Prostate gland (tissue), 2 donors: ENCODE results near the gene ZSCAN10.

ENCODE experiments used
- POLR2A ChIP-seq: fragments of 450-650 bp; IDR thresholded peaks from one replicate; pipeline ENCODE4 v1.6.1; 2016; ENCODE audit warnings: antibody characterized with exemption, mild to moderate bottlenecking
- POLR2AphosphoS5 ChIP-seq: sonication (generic); formaldehyde crosslinking; IDR thresholded peaks from one replicate; pipeline ENCODE4 v1.6.1; 2017; ENCODE audit warnings: antibody characterized with exemption
- TF ChIP-seq, protein P1 (sequence below), 4 experiments: fragments of 200-600 bp in 2 of 4; fragments of 450-650 bp in 2 of 4; sonication (generic) in 2 of 4; IDR thresholded peaks; 1 replicate in 3 of 4; 2 replicates in 1 of 4; pipeline ENCODE4 v1.5.1; 2016 to 2019; ENCODE audit warnings: antibody characterized with exemption in 4 of 4, mild to moderate bottlenecking in 2 of 4, moderate library complexity in 2 of 4

DNA sequence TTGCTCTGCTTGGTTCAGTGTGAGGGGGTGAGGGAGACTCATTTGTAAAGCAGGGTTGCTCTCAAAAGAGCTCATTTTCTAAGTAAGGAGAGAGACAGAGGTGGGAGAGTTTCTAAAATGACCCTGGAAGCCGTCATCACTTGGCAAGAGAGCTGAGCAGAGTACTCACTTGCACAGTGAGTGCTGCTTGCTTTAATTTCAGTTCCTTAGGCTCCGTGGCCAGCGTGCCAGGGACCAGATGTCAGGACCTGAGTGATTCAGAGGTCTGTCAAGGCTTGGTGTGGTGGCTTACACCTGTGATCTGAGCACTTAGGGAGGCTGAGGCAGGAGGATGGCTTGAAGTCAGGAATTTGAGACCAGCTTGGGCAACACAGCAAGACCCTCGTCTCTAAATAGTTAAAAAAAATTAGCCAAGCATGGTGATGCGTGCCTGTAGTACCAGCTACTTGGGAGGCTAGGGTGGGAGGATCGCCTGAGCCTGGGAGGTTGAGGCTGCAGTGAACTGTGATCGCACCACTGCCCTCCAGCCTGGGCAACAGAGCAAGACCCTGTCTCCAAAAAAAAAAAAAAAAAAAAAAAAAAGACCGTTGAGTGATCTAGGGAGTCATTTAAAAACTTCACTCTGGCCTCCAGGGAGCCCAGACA lies 24.0 kb upstream of the ZSCAN10 start:
- TF ChIP-seq, protein P1, sequence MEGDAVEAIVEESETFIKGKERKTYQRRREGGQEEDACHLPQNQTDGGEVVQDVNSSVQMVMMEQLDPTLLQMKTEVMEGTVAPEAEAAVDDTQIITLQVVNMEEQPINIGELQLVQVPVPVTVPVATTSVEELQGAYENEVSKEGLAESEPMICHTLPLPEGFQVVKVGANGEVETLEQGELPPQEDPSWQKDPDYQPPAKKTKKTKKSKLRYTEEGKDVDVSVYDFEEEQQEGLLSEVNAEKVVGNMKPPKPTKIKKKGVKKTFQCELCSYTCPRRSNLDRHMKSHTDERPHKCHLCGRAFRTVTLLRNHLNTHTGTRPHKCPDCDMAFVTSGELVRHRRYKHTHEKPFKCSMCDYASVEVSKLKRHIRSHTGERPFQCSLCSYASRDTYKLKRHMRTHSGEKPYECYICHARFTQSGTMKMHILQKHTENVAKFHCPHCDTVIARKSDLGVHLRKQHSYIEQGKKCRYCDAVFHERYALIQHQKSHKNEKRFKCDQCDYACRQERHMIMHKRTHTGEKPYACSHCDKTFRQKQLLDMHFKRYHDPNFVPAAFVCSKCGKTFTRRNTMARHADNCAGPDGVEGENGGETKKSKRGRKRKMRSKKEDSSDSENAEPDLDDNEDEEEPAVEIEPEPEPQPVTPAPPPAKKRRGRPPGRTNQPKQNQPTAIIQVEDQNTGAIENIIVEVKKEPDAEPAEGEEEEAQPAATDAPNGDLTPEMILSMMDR (IDR thresholded peaks at IDR 0.05), result no peak
- TF ChIP-seq POLR2A (no peak), POLR2AphosphoS5 (no peak)
